Stimulated activated CD8-positive, alpha-beta memory T cell treated with anti-CD3 and anti-CD28 coated beads, Interleukin-2, amount 100 ng/mL, for 48 hours (primary cell): ENCODE measurements around the gene LMOD1.
"Not testable (repeated sequence)": the region's sequence is repeated elsewhere in the genome, so short reads cannot be mapped to it uniquely, and the experiment has no call there.

ENCODE experiments used
- DNase-seq, 2 donors: peaks; one replicate each; pipeline ENCODE4 v3.0.0-alpha.2; 2020; ENCODE audit warnings: low read depth in 2 of 2

The LMOD1 gene

GRCh38 chr1:201861448-201861847, 84.9 kb downstream of the LMOD1 start:
- DNase-seq: no peak

GRCh38 chr1:201859424-201859823, 86.9 kb downstream of the LMOD1 start:
- no peak for DNase-seq

- not testable (repeated sequence) for DNase-seq
Measured at GRCh38 chr1:201856722-201857121, 89.6 kb downstream of the LMOD1 start.

GRCh38 chr1:201851949-201852348, 94.4 kb downstream of the LMOD1 start:
- no peak for DNase-seq

- DNase-seq: no peak
Measured at GRCh38 chr1:201850053-201850397, 96.3 kb downstream of the LMOD1 start.

- no peak for DNase-seq
Measured at GRCh38 chr1:201849372-201850052, 96.8 kb downstream of the LMOD1 start.

GRCh38 chr1:201848230-201848629, 98.1 kb downstream of the LMOD1 start:
- DNase-seq: no peak

- no peak for DNase-seq
Measured at GRCh38 chr1:201847150-201847549, 99.2 kb downstream of the LMOD1 start.
